HEK293 (cell line): ENCODE results near the gene TPRG1.

Source experiments
- KLF9 ChIP-seq: fragments of 450-650 bp; formaldehyde crosslinking; IDR thresholded peaks from 2 replicates; pipeline ENCODE4 v1.5.1; 2016; ENCODE audit warnings: missing biosample characterization, missing genetic modification characterization, low read depth
- ZFP3 ChIP-seq: fragments of 450-650 bp; formaldehyde crosslinking; IDR thresholded peaks from 2 replicates; pipeline ENCODE4 v1.5.1; 2016; ENCODE audit warnings: low read depth, missing biosample characterization, missing genetic modification characterization
- ZNF768 ChIP-seq: fragments of 450-650 bp; formaldehyde crosslinking; IDR thresholded peaks from 2 replicates; pipeline ENCODE4 v1.5.1; 2018; ENCODE audit warnings: missing biosample characterization, mild to moderate bottlenecking, missing genetic modification characterization
- TF ChIP-seq, protein P1 (sequence below): sonication (generic); formaldehyde crosslinking; IDR thresholded peaks from 2 replicates; pipeline ENCODE4 v1.8.1; 2022; ENCODE audit warnings: mild to moderate bottlenecking, moderate library complexity, missing genetic modification reagents
- TF ChIP-seq, protein P2 (sequence below): fragments of 450-650 bp; formaldehyde crosslinking; IDR thresholded peaks from 2 replicates; pipeline ENCODE4 v1.5.1; 2016; ENCODE audit warnings: missing biosample characterization, missing genetic modification characterization
- TF ChIP-seq, protein P3 (sequence below): fragments of 450-650 bp; formaldehyde crosslinking; IDR thresholded peaks from 2 replicates; pipeline ENCODE4 v1.5.1; 2016; ENCODE audit warnings: missing biosample characterization, missing genetic modification characterization
- TF ChIP-seq, protein P4 (sequence below): fragments of 450-650 bp; formaldehyde crosslinking; IDR thresholded peaks from 2 replicates; pipeline ENCODE4 v1.5.1; 2016; ENCODE audit warnings: missing biosample characterization, missing genetic modification characterization
- TF ChIP-seq, protein P5 (sequence below): fragments of 450-650 bp; formaldehyde crosslinking; IDR thresholded peaks from 2 replicates; pipeline ENCODE4 v1.5.1; 2016; ENCODE audit warnings: missing biosample characterization, missing genetic modification characterization, low read depth
- TF ChIP-seq, protein P6 (sequence below): fragments of 450-650 bp; formaldehyde crosslinking; IDR thresholded peaks from 2 replicates; pipeline ENCODE4 v1.5.1; 2016; ENCODE audit warnings: missing biosample characterization, missing genetic modification characterization, borderline replicate concordance

DNA sequence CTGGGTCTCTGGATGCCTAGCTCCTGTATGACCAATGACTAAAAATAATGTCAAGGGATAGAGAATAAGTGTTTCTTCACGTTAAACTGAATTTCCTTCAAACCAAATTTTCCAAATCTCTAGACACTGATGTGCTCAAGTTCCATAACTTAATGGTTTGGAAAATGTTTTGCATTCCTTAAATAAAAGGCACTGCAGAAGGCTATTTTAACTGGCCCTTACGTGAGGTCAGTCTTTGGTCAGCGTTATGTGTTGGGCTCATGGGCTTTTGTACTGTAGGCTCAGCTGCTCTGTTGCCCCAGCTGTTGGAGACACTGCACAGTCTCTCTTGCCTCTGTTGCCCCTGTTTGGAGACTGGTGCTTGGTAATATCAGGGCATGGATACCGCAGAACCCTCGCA, 188.5 kb downstream of the TPRG1 start:
- TF ChIP-seq, protein P1, sequence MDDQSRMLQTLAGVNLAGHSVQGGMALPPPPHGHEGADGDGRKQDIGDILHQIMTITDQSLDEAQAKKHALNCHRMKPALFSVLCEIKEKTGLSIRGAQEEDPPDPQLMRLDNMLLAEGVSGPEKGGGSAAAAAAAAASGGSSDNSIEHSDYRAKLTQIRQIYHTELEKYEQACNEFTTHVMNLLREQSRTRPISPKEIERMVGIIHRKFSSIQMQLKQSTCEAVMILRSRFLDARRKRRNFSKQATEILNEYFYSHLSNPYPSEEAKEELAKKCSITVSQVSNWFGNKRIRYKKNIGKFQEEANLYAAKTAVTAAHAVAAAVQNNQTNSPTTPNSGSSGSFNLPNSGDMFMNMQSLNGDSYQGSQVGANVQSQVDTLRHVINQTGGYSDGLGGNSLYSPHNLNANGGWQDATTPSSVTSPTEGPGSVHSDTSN (CRISPR knock-in tag), result no peak
- no peak for TF ChIP-seq ZFP3 (tag by site-specific recombination)
- TF ChIP-seq, protein P2, sequence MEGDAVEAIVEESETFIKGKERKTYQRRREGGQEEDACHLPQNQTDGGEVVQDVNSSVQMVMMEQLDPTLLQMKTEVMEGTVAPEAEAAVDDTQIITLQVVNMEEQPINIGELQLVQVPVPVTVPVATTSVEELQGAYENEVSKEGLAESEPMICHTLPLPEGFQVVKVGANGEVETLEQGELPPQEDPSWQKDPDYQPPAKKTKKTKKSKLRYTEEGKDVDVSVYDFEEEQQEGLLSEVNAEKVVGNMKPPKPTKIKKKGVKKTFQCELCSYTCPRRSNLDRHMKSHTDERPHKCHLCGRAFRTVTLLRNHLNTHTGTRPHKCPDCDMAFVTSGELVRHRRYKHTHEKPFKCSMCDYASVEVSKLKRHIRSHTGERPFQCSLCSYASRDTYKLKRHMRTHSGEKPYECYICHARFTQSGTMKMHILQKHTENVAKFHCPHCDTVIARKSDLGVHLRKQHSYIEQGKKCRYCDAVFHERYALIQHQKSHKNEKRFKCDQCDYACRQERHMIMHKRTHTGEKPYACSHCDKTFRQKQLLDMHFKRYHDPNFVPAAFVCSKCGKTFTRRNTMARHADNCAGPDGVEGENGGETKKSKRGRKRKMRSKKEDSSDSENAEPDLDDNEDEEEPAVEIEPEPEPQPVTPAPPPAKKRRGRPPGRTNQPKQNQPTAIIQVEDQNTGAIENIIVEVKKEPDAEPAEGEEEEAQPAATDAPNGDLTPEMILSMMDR, result no peak
- TF ChIP-seq KLF9 (tag by site-specific recombination), result no peak
- TF ChIP-seq, protein P3, sequence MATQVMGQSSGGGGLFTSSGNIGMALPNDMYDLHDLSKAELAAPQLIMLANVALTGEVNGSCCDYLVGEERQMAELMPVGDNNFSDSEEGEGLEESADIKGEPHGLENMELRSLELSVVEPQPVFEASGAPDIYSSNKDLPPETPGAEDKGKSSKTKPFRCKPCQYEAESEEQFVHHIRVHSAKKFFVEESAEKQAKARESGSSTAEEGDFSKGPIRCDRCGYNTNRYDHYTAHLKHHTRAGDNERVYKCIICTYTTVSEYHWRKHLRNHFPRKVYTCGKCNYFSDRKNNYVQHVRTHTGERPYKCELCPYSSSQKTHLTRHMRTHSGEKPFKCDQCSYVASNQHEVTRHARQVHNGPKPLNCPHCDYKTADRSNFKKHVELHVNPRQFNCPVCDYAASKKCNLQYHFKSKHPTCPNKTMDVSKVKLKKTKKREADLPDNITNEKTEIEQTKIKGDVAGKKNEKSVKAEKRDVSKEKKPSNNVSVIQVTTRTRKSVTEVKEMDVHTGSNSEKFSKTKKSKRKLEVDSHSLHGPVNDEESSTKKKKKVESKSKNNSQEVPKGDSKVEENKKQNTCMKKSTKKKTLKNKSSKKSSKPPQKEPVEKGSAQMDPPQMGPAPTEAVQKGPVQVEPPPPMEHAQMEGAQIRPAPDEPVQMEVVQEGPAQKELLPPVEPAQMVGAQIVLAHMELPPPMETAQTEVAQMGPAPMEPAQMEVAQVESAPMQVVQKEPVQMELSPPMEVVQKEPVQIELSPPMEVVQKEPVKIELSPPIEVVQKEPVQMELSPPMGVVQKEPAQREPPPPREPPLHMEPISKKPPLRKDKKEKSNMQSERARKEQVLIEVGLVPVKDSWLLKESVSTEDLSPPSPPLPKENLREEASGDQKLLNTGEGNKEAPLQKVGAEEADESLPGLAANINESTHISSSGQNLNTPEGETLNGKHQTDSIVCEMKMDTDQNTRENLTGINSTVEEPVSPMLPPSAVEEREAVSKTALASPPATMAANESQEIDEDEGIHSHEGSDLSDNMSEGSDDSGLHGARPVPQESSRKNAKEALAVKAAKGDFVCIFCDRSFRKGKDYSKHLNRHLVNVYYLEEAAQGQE (tag by site-specific recombination), result no peak
- TF ChIP-seq, protein P4, sequence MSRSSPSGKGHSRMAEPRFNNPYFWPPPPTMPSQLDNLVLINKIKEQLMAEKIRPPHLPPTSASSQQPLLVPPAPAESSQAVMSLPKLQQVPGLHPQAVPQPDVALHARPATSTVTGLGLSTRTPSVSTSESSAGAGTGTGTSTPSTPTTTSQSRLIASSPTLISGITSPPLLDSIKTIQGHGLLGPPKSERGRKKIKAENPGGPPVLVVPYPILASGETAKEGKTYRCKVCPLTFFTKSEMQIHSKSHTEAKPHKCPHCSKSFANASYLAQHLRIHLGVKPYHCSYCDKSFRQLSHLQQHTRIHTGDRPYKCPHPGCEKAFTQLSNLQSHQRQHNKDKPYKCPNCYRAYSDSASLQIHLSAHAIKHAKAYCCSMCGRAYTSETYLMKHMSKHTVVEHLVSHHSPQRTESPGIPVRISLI (tag by site-specific recombination), result no peak
- no peak for TF ChIP-seq ZNF768 (tag by site-specific recombination)
- TF ChIP-seq, protein P5, sequence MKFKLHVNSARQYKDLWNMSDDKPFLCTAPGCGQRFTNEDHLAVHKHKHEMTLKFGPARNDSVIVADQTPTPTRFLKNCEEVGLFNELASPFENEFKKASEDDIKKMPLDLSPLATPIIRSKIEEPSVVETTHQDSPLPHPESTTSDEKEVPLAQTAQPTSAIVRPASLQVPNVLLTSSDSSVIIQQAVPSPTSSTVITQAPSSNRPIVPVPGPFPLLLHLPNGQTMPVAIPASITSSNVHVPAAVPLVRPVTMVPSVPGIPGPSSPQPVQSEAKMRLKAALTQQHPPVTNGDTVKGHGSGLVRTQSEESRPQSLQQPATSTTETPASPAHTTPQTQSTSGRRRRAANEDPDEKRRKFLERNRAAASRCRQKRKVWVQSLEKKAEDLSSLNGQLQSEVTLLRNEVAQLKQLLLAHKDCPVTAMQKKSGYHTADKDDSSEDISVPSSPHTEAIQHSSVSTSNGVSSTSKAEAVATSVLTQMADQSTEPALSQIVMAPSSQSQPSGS, result no peak
- TF ChIP-seq, protein P6, sequence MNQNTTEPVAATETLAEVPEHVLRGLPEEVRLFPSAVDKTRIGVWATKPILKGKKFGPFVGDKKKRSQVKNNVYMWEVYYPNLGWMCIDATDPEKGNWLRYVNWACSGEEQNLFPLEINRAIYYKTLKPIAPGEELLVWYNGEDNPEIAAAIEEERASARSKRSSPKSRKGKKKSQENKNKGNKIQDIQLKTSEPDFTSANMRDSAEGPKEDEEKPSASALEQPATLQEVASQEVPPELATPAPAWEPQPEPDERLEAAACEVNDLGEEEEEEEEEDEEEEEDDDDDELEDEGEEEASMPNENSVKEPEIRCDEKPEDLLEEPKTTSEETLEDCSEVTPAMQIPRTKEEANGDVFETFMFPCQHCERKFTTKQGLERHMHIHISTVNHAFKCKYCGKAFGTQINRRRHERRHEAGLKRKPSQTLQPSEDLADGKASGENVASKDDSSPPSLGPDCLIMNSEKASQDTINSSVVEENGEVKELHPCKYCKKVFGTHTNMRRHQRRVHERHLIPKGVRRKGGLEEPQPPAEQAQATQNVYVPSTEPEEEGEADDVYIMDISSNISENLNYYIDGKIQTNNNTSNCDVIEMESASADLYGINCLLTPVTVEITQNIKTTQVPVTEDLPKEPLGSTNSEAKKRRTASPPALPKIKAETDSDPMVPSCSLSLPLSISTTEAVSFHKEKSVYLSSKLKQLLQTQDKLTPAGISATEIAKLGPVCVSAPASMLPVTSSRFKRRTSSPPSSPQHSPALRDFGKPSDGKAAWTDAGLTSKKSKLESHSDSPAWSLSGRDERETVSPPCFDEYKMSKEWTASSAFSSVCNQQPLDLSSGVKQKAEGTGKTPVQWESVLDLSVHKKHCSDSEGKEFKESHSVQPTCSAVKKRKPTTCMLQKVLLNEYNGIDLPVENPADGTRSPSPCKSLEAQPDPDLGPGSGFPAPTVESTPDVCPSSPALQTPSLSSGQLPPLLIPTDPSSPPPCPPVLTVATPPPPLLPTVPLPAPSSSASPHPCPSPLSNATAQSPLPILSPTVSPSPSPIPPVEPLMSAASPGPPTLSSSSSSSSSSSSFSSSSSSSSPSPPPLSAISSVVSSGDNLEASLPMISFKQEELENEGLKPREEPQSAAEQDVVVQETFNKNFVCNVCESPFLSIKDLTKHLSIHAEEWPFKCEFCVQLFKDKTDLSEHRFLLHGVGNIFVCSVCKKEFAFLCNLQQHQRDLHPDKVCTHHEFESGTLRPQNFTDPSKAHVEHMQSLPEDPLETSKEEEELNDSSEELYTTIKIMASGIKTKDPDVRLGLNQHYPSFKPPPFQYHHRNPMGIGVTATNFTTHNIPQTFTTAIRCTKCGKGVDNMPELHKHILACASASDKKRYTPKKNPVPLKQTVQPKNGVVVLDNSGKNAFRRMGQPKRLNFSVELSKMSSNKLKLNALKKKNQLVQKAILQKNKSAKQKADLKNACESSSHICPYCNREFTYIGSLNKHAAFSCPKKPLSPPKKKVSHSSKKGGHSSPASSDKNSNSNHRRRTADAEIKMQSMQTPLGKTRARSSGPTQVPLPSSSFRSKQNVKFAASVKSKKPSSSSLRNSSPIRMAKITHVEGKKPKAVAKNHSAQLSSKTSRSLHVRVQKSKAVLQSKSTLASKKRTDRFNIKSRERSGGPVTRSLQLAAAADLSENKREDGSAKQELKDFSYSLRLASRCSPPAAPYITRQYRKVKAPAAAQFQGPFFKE (tag by site-specific recombination), result no peak
